Measurements from ENCODE around the gene STBD1. TPM values are rescaled to one million over a fixed set of nuclear protein-coding genes. Genes with fewer than 3 reads are reported as not detected.
"Not testable (repeated sequence)": the region's sequence is repeated elsewhere in the genome, so short reads cannot be mapped to it uniquely, and the experiment has no call there.

STBD1 gene
- total RNA-seq, 1 donor from 2014 or later = 24.3 TPM

- Histone ChIP-seq H3K9me3 (replicated peaks) (no peaks in the 10 kb centered on the region), H3K27me3 (ENCODE audit: low read depth) (no peaks in the 10 kb centered on the region), H3K4me3 (no peak overlapping the region), H3K27ac (replicated peaks) (no peak overlapping the region), H3K4me1 (peaks cover 18% of the 10 kb centered on the region), H3K36me3 (no peaks in the 10 kb centered on the region)
- DNase-seq = no peak
- intact Hi-C loops (cut with micrococcal nuclease) = no loop called here
- TF ChIP-seq, protein P1, sequence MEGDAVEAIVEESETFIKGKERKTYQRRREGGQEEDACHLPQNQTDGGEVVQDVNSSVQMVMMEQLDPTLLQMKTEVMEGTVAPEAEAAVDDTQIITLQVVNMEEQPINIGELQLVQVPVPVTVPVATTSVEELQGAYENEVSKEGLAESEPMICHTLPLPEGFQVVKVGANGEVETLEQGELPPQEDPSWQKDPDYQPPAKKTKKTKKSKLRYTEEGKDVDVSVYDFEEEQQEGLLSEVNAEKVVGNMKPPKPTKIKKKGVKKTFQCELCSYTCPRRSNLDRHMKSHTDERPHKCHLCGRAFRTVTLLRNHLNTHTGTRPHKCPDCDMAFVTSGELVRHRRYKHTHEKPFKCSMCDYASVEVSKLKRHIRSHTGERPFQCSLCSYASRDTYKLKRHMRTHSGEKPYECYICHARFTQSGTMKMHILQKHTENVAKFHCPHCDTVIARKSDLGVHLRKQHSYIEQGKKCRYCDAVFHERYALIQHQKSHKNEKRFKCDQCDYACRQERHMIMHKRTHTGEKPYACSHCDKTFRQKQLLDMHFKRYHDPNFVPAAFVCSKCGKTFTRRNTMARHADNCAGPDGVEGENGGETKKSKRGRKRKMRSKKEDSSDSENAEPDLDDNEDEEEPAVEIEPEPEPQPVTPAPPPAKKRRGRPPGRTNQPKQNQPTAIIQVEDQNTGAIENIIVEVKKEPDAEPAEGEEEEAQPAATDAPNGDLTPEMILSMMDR (IDR thresholded peaks at IDR 0.05; ENCODE audit: borderline replicate concordance) = no peak
Measured at GRCh38 chr4:76278583-76278982, 27.9 kb upstream of the STBD1 start.

DNA sequence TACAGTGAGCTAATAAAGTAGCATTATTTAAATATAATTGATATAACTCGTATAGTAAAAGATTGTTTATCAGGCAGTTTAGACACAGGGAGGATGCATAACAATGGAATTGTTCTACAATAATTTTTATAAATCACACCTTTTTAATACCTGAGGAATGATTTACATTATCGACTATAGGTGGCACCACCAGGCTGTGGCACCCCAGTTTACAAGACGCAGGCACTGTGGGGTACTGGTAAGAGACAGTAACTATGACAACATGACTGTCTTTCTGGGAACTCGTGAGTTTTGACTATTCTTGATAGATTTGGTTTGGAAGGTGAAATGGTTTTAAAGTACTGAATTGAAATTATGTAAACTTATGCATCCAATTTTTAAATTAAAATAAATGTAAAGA lies 27.1 kb upstream of the STBD1 start:
- Histone ChIP-seq H3K27ac (replicated peaks) (no peak overlapping the region), H3K36me3 (no peaks in the 10 kb centered on the region), H3K4me1 (peaks cover 18% of the 10 kb centered on the region), H3K4me3 (no peak overlapping the region), H3K9me3 (replicated peaks) (no peaks in the 10 kb centered on the region), H3K27me3 (ENCODE audit: low read depth) (no peaks in the 10 kb centered on the region)
- no peak for DNase-seq
- TF ChIP-seq, protein P1 (IDR thresholded peaks at IDR 0.05; ENCODE audit: borderline replicate concordance) = no peak
- intact Hi-C loops (cut with micrococcal nuclease) = no loop called here

- no peak for DNase-seq
- Histone ChIP-seq H3K27me3 (ENCODE audit: low read depth) (no peaks in the 10 kb centered on the region), H3K9me3 (replicated peaks) (peaks cover 2% of the 10 kb centered on the region), H3K27ac (replicated peaks) (peak overlapping the region; percentile 30), H3K36me3 (no peaks in the 10 kb centered on the region), H3K4me1 (peaks cover 18% of the 10 kb centered on the region), H3K4me3 (no peak overlapping the region)
- TF ChIP-seq, protein P1 (IDR thresholded peaks at IDR 0.05; ENCODE audit: borderline replicate concordance) = no peak
- intact Hi-C loops (cut with micrococcal nuclease) = no loop called here
Measured at GRCh38 chr4:76280488-76281441, 25.8 kb upstream of the STBD1 start.

DNA sequence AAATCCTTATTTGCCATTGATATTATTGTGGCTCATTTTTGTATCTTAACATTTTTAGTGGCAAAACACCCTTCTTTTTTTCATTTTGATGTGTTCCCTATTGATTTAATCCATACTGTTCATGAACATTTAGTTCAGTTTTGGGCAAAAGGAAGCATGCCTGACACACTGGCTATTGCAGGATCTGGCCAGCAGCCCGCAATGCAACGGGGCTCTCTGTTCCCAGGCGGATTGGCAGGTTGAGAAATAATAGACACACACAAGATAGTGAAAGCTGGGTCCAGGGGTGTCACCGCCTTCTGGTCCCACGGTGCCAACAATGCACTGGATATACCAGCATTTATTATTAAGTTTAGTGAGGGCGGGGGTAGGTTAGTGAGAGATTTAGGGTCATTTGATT lies 24.9 kb upstream of the STBD1 start:
- peak overlapping the region; percentile 39 for H3K27ac ChIP-seq (replicated peaks)
- DNase-seq = peak; percentile 39
- H3K36me3 ChIP-seq; H3K27me3 ChIP-seq (ENCODE audit: low read depth); H3K4me3 ChIP-seq; H3K9me3 ChIP-seq (replicated peaks); intact Hi-C loops (cut with micrococcal nuclease): not testable (repeated sequence)
- peaks cover 18% of the 10 kb centered on the region for H3K4me1 ChIP-seq

- peaks cover 18% of the 10 kb centered on the region for H3K4me1 ChIP-seq
- no peaks in the 10 kb centered on the region for H3K36me3 ChIP-seq
- DNase-seq = no peak
- H3K27ac ChIP-seq (replicated peaks) = no peak overlapping the region
- no peak overlapping the region for H3K4me3 ChIP-seq
- no peaks in the 10 kb centered on the region for H3K27me3 ChIP-seq (ENCODE audit: low read depth)
- TF ChIP-seq, protein P1 (IDR thresholded peaks at IDR 0.05; ENCODE audit: borderline replicate concordance) = no peak
- intact Hi-C loops (cut with micrococcal nuclease) = no loop called here
- peaks cover 7% of the 10 kb centered on the region for H3K9me3 ChIP-seq (replicated peaks)
Measured at GRCh38 chr4:76282941-76283689, 23.4 kb upstream of the STBD1 start.
